SK-N-SH (cell line): ENCODE data around the gene ARTN.

Experiments used
- CHD2 ChIP-seq: fragments of 150-350 bp; IDR thresholded peaks from 2 replicates; pipeline ENCODE4 v1.6.1; 2018; ENCODE audit warnings: low read length; ENCODE audit not compliant: partially characterized antibody
- GATA2 ChIP-seq: sonication (generic); formaldehyde crosslinking; IDR thresholded peaks from 2 replicates; pipeline ENCODE4 v1.5.0; 2020; ENCODE audit warnings: mild to moderate bottlenecking, missing genetic modification reagents
- NFIC ChIP-seq: IDR thresholded peaks from 2 replicates; pipeline ENCODE4 v1.4.0; 2012; ENCODE audit warnings: borderline replicate concordance
- TAF1 ChIP-seq: IDR thresholded peaks from 2 replicates; pipeline ENCODE4 v1.6.1; 2012; ENCODE audit warnings: low read depth, mild to moderate bottlenecking, low read length, moderate library complexity, borderline replicate concordance
- TCF12 ChIP-seq: IDR thresholded peaks from 2 replicates; pipeline ENCODE4 v1.4.0; 2012
- TF ChIP-seq, protein P1 (sequence below): fragments of 150-350 bp; IDR thresholded peaks from 2 replicates; pipeline ENCODE4 v1.6.1; 2017; ENCODE audit warnings: antibody characterized with exemption, low read length, low read depth, borderline replicate concordance
- TF ChIP-seq, protein P2 (sequence below): fragments of 200-600 bp; sonication (generic); IDR thresholded peaks from 2 replicates; pipeline ENCODE4 v1.6.1; 2017; ENCODE audit warnings: antibody characterized with exemption, mild to moderate bottlenecking, moderate library complexity
- TF ChIP-seq, protein P3 (sequence below): IDR thresholded peaks from 2 replicates; pipeline ENCODE4 v1.4.0; 2012; ENCODE audit warnings: low read depth, borderline replicate concordance

DNA sequence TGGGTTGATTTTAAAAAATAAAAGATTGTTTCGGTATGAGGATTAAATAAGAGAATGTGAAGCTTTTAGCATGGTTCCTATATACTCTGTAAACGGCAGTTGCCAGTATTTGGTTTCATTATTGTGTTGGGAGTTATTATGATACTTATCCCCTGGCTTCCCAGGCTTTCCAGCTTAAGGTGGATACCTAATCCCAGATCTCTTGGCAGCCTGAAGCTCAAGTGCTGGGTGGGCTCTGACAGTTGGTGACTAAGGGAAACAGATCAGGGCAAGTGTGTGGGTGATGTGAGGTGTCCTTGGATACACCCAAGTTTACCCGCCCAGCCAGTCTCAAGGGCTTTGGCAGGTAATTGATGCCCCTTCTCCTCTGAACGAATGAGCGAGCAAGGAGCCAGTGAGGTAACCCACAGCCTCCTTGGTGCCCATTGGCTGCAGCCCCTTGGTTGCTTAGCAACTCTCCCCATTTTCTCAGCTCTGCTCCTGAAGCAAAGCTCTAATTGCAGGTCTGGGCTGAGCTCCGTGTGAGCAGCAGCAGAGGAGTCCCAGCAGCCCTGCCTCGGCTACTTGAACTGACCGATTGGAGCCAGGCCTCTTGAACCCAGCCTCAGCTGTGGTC is 19.2 kb downstream of the ARTN start:
- TF ChIP-seq, protein P1, sequence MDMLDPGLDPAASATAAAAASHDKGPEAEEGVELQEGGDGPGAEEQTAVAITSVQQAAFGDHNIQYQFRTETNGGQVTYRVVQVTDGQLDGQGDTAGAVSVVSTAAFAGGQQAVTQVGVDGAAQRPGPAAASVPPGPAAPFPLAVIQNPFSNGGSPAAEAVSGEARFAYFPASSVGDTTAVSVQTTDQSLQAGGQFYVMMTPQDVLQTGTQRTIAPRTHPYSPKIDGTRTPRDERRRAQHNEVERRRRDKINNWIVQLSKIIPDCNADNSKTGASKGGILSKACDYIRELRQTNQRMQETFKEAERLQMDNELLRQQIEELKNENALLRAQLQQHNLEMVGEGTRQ, result no peak
- no peak for TF ChIP-seq CHD2
- TF ChIP-seq TAF1, result no peak
- TF ChIP-seq, protein P2, sequence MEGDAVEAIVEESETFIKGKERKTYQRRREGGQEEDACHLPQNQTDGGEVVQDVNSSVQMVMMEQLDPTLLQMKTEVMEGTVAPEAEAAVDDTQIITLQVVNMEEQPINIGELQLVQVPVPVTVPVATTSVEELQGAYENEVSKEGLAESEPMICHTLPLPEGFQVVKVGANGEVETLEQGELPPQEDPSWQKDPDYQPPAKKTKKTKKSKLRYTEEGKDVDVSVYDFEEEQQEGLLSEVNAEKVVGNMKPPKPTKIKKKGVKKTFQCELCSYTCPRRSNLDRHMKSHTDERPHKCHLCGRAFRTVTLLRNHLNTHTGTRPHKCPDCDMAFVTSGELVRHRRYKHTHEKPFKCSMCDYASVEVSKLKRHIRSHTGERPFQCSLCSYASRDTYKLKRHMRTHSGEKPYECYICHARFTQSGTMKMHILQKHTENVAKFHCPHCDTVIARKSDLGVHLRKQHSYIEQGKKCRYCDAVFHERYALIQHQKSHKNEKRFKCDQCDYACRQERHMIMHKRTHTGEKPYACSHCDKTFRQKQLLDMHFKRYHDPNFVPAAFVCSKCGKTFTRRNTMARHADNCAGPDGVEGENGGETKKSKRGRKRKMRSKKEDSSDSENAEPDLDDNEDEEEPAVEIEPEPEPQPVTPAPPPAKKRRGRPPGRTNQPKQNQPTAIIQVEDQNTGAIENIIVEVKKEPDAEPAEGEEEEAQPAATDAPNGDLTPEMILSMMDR, result no peak
- TF ChIP-seq, protein P3, sequence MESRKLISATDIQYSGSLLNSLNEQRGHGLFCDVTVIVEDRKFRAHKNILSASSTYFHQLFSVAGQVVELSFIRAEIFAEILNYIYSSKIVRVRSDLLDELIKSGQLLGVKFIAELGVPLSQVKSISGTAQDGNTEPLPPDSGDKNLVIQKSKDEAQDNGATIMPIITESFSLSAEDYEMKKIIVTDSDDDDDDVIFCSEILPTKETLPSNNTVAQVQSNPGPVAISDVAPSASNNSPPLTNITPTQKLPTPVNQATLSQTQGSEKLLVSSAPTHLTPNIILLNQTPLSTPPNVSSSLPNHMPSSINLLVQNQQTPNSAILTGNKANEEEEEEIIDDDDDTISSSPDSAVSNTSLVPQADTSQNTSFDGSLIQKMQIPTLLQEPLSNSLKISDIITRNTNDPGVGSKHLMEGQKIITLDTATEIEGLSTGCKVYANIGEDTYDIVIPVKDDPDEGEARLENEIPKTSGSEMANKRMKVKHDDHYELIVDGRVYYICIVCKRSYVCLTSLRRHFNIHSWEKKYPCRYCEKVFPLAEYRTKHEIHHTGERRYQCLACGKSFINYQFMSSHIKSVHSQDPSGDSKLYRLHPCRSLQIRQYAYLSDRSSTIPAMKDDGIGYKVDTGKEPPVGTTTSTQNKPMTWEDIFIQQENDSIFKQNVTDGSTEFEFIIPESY, result no peak
- no peak for TF ChIP-seq GATA2
- TF ChIP-seq NFIC, result no peak
- TF ChIP-seq TCF12, result no peak
